Gastrocnemius medialis (tissue), 4 donors: Measurements from ENCODE around the gene ULBP3.

Experiments
- POLR2A ChIP-seq, 2 donors: fragments of 450-650 bp; IDR thresholded peaks; one replicate each; pipeline ENCODE4 v1.6.1; 2017; ENCODE audit warnings: antibody characterized with exemption in 2 of 2, mild to moderate bottlenecking in 2 of 2, moderate library complexity in 2 of 2
- TF ChIP-seq, protein P1 (sequence below), 5 experiments: fragments of 450-650 bp in 3 of 5; fragments of 200-600 bp in 2 of 5; sonication (generic) in 2 of 5; IDR thresholded peaks in 4 of 5; conservative IDR thresholded peaks in 1 of 5; 1 replicate in 4 of 5; 2 replicates in 1 of 5; pipeline ENCODE4 v1.5.1; 2016 to 2019; ENCODE audit warnings: antibody characterized with exemption in 5 of 5, mild to moderate bottlenecking in 3 of 5, moderate library complexity in 3 of 5

- TF ChIP-seq, protein P1, sequence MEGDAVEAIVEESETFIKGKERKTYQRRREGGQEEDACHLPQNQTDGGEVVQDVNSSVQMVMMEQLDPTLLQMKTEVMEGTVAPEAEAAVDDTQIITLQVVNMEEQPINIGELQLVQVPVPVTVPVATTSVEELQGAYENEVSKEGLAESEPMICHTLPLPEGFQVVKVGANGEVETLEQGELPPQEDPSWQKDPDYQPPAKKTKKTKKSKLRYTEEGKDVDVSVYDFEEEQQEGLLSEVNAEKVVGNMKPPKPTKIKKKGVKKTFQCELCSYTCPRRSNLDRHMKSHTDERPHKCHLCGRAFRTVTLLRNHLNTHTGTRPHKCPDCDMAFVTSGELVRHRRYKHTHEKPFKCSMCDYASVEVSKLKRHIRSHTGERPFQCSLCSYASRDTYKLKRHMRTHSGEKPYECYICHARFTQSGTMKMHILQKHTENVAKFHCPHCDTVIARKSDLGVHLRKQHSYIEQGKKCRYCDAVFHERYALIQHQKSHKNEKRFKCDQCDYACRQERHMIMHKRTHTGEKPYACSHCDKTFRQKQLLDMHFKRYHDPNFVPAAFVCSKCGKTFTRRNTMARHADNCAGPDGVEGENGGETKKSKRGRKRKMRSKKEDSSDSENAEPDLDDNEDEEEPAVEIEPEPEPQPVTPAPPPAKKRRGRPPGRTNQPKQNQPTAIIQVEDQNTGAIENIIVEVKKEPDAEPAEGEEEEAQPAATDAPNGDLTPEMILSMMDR (IDR thresholded peaks at IDR 0.05 in 4 of 5, conservative IDR thresholded peaks at IDR 0.05 in 1 of 5), result no peak
- no peak for TF ChIP-seq POLR2A (IDR thresholded peaks at IDR 0.05)
Observed at GRCh38 chr6:150065083-150065482, 3.8 kb downstream of the ULBP3 start.
